A673 (cell line): ENCODE results near the gene POLR2B. TPM values are rescaled to one million over a fixed set of nuclear protein-coding genes. Genes with fewer than 3 reads are reported as not detected.
"Not testable (repeated sequence)": the region's sequence is repeated elsewhere in the genome, so short reads cannot be mapped to it uniquely, and the experiment has no call there.

ENCODE experiments used
- BruUV-seq: library from RNA; stranded (reverse); fragments of 400-500 nt; replicated peaks from 2 replicates; lab custom pipeline; 2021; lab: Mats Ljungman, UMichigan
- CTCF ChIA-PET: fragments of 300-600 bp; sonication (Branson Sonifier 250); formaldehyde crosslinking; loops from one replicate; lab custom pipeline; 2022; ENCODE audit warnings: antibody characterized with exemption; lab: Charles Lee
- POLR2A ChIA-PET: fragments of 300-600 bp; sonication (Branson Sonifier 250); formaldehyde crosslinking; loops from one replicate; lab custom pipeline; 2022; ENCODE audit warnings: antibody characterized with exemption; ENCODE audit not compliant: low non-redundant PET; lab: Charles Lee
- DNase-seq: peaks from one replicate; pipeline ENCODE4 v3.0.0-alpha.2; 2015; ENCODE audit warnings: low spot score
- H3K27ac ChIP-seq: fragments of 200-600 bp; sonication (generic); 2 replicates; pipeline ENCODE4 v1.5.1; 2016; ENCODE audit warnings: mixed run types, low read depth, mild to moderate bottlenecking, mixed read lengths, antibody characterized with exemption, low read length; ENCODE audit not compliant: poor library complexity, severe bottlenecking
- H3K27me3 ChIP-seq: fragments of 200-600 bp; sonication (generic); replicated peaks from 2 replicates; pipeline ENCODE4 v1.6.1; 2017; ENCODE audit warnings: mixed run types, low read depth, mild to moderate bottlenecking, mixed read lengths, antibody characterized with exemption, low read length; ENCODE audit not compliant: insufficient read depth, poor library complexity
- H3K36me3 ChIP-seq: fragments of 200-600 bp; sonication (generic); 2 replicates; pipeline ENCODE4 v1.6.1; 2016; ENCODE audit warnings: mixed run types, mild to moderate bottlenecking, mixed read lengths, antibody characterized with exemption, low read length; ENCODE audit not compliant: insufficient read depth, poor library complexity, severe bottlenecking
- H3K4me1 ChIP-seq: fragments of 200-600 bp; sonication (generic); 2 replicates; pipeline ENCODE4 v1.6.1; 2017; ENCODE audit warnings: mixed run types, mild to moderate bottlenecking, mixed read lengths, antibody characterized with exemption, low read length; ENCODE audit not compliant: insufficient read depth, poor library complexity, severe bottlenecking
- H3K4me3 ChIP-seq: fragments of 200-600 bp; sonication (generic); 2 replicates; pipeline ENCODE4 v1.5.1; 2016; ENCODE audit warnings: low read depth, mixed run types, mild to moderate bottlenecking, mixed read lengths, low read length; ENCODE audit not compliant: poor library complexity, severe bottlenecking
- H3K9me3 ChIP-seq: fragments of 200-600 bp; sonication (generic); 2 replicates; pipeline ENCODE4 v1.6.1; 2016; ENCODE audit warnings: mixed run types, low read depth, mild to moderate bottlenecking, mixed read lengths, antibody characterized with exemption, low read length; ENCODE audit not compliant: poor library complexity, severe bottlenecking
- EZH2 ChIP-seq: fragments of 200-600 bp; sonication (generic); IDR thresholded peaks from 2 replicates; pipeline ENCODE4 v1.6.1; 2017; ENCODE audit warnings: borderline replicate concordance, low read depth, mild to moderate bottlenecking, mixed read lengths, antibody characterized with exemption, low read length; ENCODE audit not compliant: poor library complexity, severe bottlenecking
- intact Hi-C: fragments of 100-400 bp; cut with micrococcal nuclease; formaldehyde crosslinking; loops from one replicate; pipeline ENCODE4 v1.10.0; 2022; ENCODE audit not compliant: unreplicated experiment
- total RNA-seq: library from RNA; stranded (reverse); gene quantifications from 2 replicates; pipeline ENCODE4 v1.2.3, GENCODE V29; 2021
- TF ChIP-seq, protein P1 (sequence below): fragments of 300-800, 200-600 bp; sonication (generic); conservative IDR thresholded peaks from 2 replicates; pipeline ENCODE4 v1.5.1; 2017; ENCODE audit warnings: low read depth, mild to moderate bottlenecking, antibody characterized with exemption, low read length, moderate library complexity, mixed read lengths

POLR2B gene
- total RNA-seq, 1 experiment from 2014 or later: 71.9 TPM

GRCh38 chr4:57053508-57053907 lies 74.8 kb downstream of the POLR2B start:
- Histone ChIP-seq H3K27me3 (no peaks in the 10 kb centered on the region), H3K4me1 (no peaks in the 10 kb centered on the region), H3K36me3 (no peaks in the 10 kb centered on the region), H3K9me3 (no peaks in the 10 kb centered on the region), H3K27ac (no peak overlapping the region), H3K4me3 (no peak overlapping the region)
- ChIA-PET POLR2A (no interaction called here), CTCF (interaction anchor here (0.7 kb wide), 1 partner anchor 19 kb away, joined by 3 read pairs; no protein-coding TSS in a partner anchor)
- no TSS peak for BruUV-seq
- DNase-seq: no peak
- no peak for TF ChIP-seq EZH2
- TF ChIP-seq, protein P1, sequence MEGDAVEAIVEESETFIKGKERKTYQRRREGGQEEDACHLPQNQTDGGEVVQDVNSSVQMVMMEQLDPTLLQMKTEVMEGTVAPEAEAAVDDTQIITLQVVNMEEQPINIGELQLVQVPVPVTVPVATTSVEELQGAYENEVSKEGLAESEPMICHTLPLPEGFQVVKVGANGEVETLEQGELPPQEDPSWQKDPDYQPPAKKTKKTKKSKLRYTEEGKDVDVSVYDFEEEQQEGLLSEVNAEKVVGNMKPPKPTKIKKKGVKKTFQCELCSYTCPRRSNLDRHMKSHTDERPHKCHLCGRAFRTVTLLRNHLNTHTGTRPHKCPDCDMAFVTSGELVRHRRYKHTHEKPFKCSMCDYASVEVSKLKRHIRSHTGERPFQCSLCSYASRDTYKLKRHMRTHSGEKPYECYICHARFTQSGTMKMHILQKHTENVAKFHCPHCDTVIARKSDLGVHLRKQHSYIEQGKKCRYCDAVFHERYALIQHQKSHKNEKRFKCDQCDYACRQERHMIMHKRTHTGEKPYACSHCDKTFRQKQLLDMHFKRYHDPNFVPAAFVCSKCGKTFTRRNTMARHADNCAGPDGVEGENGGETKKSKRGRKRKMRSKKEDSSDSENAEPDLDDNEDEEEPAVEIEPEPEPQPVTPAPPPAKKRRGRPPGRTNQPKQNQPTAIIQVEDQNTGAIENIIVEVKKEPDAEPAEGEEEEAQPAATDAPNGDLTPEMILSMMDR: no peak
- intact Hi-C loops: no loop called here

GRCh38 chr4:57055886-57056285 lies 77.2 kb downstream of the POLR2B start:
- Histone ChIP-seq H3K9me3 (no peaks in the 10 kb centered on the region), H3K4me3 (no peak overlapping the region), H3K4me1 (no peaks in the 10 kb centered on the region), H3K27ac (no peak overlapping the region), H3K27me3 (no peaks in the 10 kb centered on the region), H3K36me3 (no peaks in the 10 kb centered on the region)
- no peak for DNase-seq
- no TSS peak for BruUV-seq
- ChIA-PET CTCF (no interaction called here), POLR2A (no interaction called here)
- TF ChIP-seq, protein P1: no peak
- TF ChIP-seq EZH2: no peak
- intact Hi-C loops: no loop called here

GRCh38 chr4:57059890-57060716 lies 81.4 kb downstream of the POLR2B start:
- H3K36me3 ChIP-seq: no peaks in the 10 kb centered on the region
- TF ChIP-seq, protein P1: no peak
- no peak for TF ChIP-seq EZH2
- intact Hi-C loops: no loop called here
- H3K27me3 ChIP-seq: no peaks in the 10 kb centered on the region
- DNase-seq: no peak
- BruUV-seq: no TSS peak
- H3K9me3 ChIP-seq: no peaks in the 10 kb centered on the region
- ChIA-PET POLR2A (no interaction called here), CTCF (no interaction called here)
- no peaks in the 10 kb centered on the region for H3K4me1 ChIP-seq
- H3K27ac ChIP-seq: no peak overlapping the region
- no peak overlapping the region for H3K4me3 ChIP-seq

DNA sequence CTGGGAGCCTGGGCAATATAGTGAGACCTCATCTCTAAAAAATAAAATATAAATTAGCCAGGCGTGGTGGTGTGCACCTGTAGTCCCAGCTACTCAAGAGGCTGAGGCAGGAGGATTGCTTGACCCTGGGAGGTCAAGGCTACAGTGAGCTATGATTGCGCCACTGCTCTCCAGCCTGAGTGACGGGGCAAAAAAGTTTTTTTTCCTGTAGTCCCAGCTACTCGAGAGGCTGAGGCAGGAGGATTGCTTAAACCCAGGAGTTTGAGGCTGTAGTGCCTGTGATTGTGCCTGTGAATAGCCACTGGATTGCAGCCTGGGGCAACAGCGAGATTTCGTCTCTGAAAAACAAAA lies 82.0 kb downstream of the POLR2B start:
- H3K9me3 ChIP-seq, H3K4me3 ChIP-seq, CTCF ChIA-PET, H3K36me3 ChIP-seq, BruUV-seq, H3K4me1 ChIP-seq, H3K27ac ChIP-seq, H3K27me3 ChIP-seq, intact Hi-C loops, DNase-seq, POLR2A ChIA-PET: not testable (repeated sequence)
